Erythroblast (primary cell): ENCODE data around the gene KCNK6.

Experiments used
- GATA1 ChIP-seq: IDR thresholded peaks from 2 replicates; pipeline ENCODE4 v1.6.1; 2011; ENCODE audit warnings: low read depth, mild to moderate bottlenecking, control low read depth, low read length, moderate library complexity
- POLR2A ChIP-seq: IDR thresholded peaks from 2 replicates; pipeline ENCODE4 v1.6.1; 2011; ENCODE audit warnings: mild to moderate bottlenecking, low read length

DNA sequence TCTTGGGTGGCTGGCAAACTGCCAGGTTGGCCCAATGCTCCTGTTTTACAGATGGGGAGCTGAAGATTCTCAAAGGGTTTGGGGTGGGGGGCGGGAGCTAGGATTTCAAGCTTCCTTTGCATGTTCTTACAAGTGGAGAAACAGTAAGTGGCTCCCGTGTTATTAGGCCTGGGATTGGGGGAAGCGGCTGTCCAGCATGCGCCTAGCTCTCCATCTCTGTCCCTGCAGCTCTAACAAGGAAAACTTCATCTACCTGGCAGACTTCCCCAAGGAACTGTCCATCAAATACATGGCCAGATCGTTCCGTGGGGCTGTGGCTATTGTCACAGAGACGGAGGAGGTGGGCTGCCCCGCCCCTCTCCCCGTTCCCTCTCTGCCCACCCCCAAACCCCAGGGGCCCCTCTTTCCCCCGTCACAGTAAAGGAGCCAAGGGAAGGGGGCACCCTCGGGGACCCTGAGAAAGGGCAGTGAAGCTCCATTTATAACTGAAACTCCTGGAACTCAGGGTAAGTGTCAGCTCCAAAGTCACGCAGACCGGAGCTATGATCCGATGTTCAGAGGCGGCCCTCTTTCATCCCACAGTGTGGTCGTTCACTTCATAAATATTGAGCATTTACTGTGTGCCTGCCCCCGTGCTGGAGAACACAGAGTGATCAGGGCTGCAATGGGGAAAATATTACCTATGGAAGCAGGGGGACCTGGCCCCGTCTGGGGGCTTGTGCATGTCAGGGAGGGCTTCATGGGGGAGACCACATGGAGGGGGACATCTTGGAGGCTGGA, 39.8 kb downstream of the KCNK6 start:
- TF ChIP-seq POLR2A: no peak
- no peak for TF ChIP-seq GATA1
